ENCODE results near the gene NFATC3. TPM values are rescaled to one million over a fixed set of nuclear protein-coding genes. Genes with fewer than 3 reads are reported as not detected.

NFATC3 gene
- total and polyA plus RNA-seq, 8 donors: 34.6 to 65.8 (median 39.9) TPM

DNA sequence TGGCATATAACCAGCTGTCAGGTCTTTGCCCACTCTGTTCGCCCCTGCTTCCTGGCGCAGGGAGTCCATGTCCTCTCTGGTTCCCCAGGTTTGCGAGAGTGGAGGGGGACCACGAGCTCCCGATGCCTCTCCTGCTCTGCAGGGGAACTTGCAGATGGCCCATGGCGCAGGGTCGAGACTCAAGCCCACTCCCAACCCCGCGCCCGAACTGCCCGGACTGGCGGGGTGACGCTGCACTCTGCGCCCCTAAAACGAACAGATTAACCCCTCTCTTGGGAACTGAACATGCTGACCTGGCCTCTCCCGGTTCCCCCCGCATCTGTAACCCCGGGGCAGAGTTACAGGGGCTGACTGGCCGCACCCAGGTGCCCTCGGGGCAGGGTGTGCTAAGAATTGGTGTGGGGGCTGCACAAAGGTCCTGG, 159.3 kb downstream of the NFATC3 start:
- Histone ChIP-seq H3K4me3 (peak overlapping the region; percentile 88 to 92), H3K4me1 (peaks cover 13 to 48% of the 10 kb centered on the region in 2 donors), H3K27me3 (no peaks in the 10 kb centered on the region), H3K36me3 (peaks cover 0 to 5% of the 10 kb centered on the region in 2 donors), H3K9me3 (no peaks in the 10 kb centered on the region), H3K27ac (peak overlapping the region in 1 of 2 donors; percentile 63)
- DNase-seq: no peak
- TF ChIP-seq, protein P1, sequence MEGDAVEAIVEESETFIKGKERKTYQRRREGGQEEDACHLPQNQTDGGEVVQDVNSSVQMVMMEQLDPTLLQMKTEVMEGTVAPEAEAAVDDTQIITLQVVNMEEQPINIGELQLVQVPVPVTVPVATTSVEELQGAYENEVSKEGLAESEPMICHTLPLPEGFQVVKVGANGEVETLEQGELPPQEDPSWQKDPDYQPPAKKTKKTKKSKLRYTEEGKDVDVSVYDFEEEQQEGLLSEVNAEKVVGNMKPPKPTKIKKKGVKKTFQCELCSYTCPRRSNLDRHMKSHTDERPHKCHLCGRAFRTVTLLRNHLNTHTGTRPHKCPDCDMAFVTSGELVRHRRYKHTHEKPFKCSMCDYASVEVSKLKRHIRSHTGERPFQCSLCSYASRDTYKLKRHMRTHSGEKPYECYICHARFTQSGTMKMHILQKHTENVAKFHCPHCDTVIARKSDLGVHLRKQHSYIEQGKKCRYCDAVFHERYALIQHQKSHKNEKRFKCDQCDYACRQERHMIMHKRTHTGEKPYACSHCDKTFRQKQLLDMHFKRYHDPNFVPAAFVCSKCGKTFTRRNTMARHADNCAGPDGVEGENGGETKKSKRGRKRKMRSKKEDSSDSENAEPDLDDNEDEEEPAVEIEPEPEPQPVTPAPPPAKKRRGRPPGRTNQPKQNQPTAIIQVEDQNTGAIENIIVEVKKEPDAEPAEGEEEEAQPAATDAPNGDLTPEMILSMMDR (IDR thresholded peaks at IDR 0.05): no peak
- intact Hi-C loops (cut with DNase I): no loop called here
- no peak for ATAC-seq

DNA sequence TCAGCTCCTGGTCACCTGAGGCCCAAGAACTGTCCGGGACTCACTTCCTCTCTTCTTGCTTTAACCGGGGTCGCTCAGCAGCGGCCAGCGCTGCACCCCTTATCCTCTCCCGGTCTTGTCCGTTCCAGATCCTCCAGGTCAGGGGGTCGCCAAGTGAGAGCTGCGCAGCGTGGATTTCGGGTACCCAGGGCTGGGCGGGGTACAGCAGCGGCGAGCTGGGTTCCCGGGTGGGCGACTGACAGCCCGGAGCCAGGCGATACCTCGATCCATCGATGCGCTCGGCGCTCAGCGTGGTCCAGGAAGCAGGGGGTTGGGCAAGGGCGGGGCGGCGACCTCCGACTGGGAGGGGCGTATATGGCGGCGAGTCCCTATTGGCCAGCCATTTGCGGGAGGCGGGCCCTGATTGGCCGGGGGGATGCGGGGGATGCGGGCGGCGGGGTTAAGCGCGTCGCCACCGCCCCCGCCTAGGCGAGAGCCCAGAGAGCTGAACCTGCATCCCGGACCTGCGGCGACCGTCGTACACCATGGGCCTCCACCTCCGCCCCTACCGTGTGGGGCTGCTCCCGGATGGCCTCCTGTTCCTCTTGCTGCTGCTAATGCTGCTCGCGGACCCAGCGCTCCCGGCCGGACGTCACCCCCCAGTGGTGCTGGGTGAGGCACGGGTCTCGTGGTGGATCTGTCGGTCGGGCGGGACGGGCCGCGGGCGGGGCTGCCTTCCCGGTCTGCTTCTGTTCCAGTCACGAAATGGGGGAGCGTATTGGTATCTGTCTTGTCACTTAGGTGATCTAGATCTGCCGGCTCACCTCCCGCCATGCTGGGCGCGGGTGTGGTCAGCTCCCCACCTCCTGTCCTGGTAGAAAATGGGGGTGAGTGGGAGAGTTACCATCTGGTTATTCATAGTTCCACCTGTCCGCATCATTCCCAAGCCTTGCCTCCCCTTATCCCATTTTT, 160.0 kb downstream of the NFATC3 start, which contains the start of gene PLA2G15:
PLA2G15 (plus strand) TSS at position 471 of the 951 bp plus-strand sequence; CDS start at position 525, 54 bp downstream.
- TF ChIP-seq, protein P1 (IDR thresholded peaks at IDR 0.05): no peak
- no peaks in the 10 kb centered on the region for H3K9me3 ChIP-seq
- intact Hi-C loops (cut with DNase I): no loop called here
- H3K27me3 ChIP-seq: no peaks in the 10 kb centered on the region
- DNase-seq: peak; percentile 93 to 97 (median 96)
- H3K27ac ChIP-seq: peak within 1 kb of the TSS in 1 of 2 donors; percentile 63
- ATAC-seq: peak; percentile 98
- peaks cover 13 to 41% of the 10 kb centered on the region in 2 donors for H3K4me1 ChIP-seq
- peaks cover 0 to 12% of the 10 kb centered on the region in 2 donors for H3K36me3 ChIP-seq
- peak within 1 kb of the TSS; percentile 88 to 92 for H3K4me3 ChIP-seq

GRCh38 chr16:68246121-68246520, 161.0 kb downstream of the NFATC3 start:
- no peak for DNase-seq
- intact Hi-C loops (cut with DNase I): no loop called here
- Histone ChIP-seq H3K9me3 (no peaks in the 10 kb centered on the region), H3K27ac (no peak overlapping the region), H3K36me3 (peaks cover 0 to 21% of the 10 kb centered on the region in 2 donors), H3K27me3 (no peaks in the 10 kb centered on the region), H3K4me3 (peak overlapping the region; percentile 88 to 92), H3K4me1 (peaks cover 13 to 39% of the 10 kb centered on the region in 2 donors)
- TF ChIP-seq, protein P1 (IDR thresholded peaks at IDR 0.05): no peak
- ATAC-seq: no peak

DNA sequence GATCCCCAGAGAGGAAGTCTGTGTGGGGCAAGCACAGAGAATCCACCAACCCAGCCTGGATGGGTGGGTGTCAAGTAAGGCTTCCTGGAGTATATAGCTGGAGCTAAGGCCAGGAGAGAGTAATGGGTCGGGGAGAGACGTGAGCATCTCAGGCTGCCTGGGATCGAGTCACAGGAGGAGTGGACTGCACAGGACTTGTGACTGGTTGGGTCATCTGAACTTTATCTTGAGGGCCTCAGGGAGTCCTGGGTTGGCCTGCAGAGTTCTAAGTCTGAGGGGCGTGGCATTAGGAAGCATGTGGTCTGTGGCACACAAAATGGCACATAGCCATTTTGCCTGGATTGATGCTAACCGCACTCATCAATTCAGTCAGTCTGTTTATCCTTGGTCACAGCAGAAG, 161.5 kb downstream of the NFATC3 start:
- Histone ChIP-seq H3K4me1 (peaks cover 13 to 39% of the 10 kb centered on the region in 2 donors), H3K9me3 (no peaks in the 10 kb centered on the region), H3K27me3 (no peaks in the 10 kb centered on the region), H3K4me3 (peak overlapping the region in 1 of 2 donors; percentile 92), H3K36me3 (peaks cover 0 to 26% of the 10 kb centered on the region in 2 donors), H3K27ac (peak overlapping the region in 1 of 2 donors; percentile 40)
- DNase-seq: no peak
- no peak for ATAC-seq
- TF ChIP-seq, protein P1 (IDR thresholded peaks at IDR 0.05): no peak
- intact Hi-C loops (cut with DNase I): no loop called here

DNA sequence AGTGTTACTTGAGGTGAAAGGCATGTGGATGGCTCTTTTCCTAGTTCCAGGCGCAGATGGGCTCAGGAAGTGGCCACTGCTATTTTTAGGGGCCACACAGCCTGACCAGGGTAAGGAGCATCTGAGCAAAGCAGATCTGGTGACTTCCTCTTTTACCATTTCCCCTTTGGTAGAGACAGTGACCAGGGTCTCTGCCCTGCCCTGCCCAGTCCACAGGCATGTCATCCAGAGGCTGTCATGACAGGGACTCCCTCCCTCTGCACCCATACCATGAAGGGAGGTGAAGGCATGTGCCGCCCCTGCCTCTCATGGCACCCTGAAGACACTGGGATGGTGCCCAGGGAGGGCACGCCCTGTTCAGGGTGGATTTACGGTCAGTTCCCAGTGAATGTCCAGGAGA, 162.2 kb downstream of the NFATC3 start:
- H3K36me3 ChIP-seq: peaks cover 0 to 33% of the 10 kb centered on the region in 2 donors
- ATAC-seq: peak; percentile 19
- TF ChIP-seq, protein P1 (IDR thresholded peaks at IDR 0.05): no peak

More for the DNA sequence above, 162.2 kb downstream of the NFATC3 start:
- H3K27me3 ChIP-seq: no peaks in the 10 kb centered on the region
- DNase-seq: peak in 1 of 4 donors; percentile 56
- peak overlapping the region; percentile 1 to 40 for H3K27ac ChIP-seq
- H3K9me3 ChIP-seq: no peaks in the 10 kb centered on the region
- H3K4me1 ChIP-seq: peaks cover 13 to 39% of the 10 kb centered on the region in 2 donors
- intact Hi-C loops (cut with DNase I): no loop called here
- peak overlapping the region in 1 of 2 donors; percentile 92 for H3K4me3 ChIP-seq

Data from left lung (tissue), 10 donors.